ENCODE results near the gene NFIA.

DNA sequence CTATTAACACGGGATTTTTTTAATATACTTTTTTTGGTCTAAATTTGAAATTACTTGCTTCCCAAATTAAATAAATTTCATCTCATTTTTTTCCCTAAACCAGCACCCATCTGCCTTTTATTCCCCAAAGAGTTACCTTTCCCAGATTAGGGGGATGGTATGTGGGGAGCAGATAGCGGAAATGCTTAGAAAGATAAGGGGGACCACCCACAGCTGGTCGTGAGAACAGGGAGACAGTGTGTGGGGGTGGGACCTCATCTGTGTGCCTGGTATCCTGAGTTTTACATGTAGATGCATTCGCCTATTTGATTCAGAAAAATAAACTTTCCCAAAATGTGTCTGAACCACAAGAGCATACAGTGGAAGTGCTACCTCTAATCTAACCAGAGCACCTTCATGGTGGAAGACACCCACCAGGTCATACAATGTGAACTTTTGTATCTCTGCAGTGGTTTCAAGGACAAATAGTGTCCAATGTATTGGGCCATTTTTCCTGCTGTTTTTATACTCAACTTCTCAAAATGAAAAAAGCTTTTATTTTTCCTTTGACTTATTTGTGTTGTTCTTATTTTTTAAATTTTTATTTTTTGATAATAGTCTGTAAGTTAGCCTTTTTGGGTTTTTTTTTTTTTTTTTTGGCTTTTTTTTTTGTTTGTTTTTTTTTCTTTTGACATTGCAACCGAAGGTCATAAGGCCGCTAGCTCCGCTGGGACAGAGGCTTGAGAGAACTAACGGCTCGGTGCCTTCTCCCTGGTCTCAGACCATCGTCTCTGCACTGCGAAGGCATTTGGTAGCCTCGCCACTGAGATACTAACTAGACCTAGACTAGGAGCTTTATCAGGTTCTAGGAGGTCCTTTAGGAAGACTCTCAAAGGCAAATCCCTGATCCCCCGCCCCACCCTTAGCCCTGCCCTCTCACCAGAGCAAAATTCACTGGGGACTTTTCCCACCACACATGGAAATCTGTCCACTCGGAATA is 379.3 kb downstream of the NFIA start:
- no peak for TF ChIP-seq POLR2A (IDR thresholded peaks at IDR 0.05)
- TF ChIP-seq, protein P1, sequence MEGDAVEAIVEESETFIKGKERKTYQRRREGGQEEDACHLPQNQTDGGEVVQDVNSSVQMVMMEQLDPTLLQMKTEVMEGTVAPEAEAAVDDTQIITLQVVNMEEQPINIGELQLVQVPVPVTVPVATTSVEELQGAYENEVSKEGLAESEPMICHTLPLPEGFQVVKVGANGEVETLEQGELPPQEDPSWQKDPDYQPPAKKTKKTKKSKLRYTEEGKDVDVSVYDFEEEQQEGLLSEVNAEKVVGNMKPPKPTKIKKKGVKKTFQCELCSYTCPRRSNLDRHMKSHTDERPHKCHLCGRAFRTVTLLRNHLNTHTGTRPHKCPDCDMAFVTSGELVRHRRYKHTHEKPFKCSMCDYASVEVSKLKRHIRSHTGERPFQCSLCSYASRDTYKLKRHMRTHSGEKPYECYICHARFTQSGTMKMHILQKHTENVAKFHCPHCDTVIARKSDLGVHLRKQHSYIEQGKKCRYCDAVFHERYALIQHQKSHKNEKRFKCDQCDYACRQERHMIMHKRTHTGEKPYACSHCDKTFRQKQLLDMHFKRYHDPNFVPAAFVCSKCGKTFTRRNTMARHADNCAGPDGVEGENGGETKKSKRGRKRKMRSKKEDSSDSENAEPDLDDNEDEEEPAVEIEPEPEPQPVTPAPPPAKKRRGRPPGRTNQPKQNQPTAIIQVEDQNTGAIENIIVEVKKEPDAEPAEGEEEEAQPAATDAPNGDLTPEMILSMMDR (IDR thresholded peaks at IDR 0.05) = no peak
